Sigmoid colon (tissue), 7 donors: ENCODE data around the gene DTNA. TPM values are rescaled to one million over a fixed set of nuclear protein-coding genes. Genes with fewer than 3 reads are reported as not detected.

Source experiments
- DNase-seq: peaks from one replicate; pipeline ENCODE4 v3.0.0-alpha.2; 2019
- H3K27ac ChIP-seq, 4 donors: fragments of 200-600 bp; sonication (generic); one replicate each; pipeline ENCODE4 v1.5.1; 2016 to 2019; ENCODE audit warnings: mild to moderate bottlenecking in 1 of 4
- H3K27me3 ChIP-seq, 3 donors: fragments of 200-600 bp; sonication (generic); one replicate each; pipeline ENCODE4 v1.5.1; 2019; ENCODE audit warnings: mild to moderate bottlenecking in 1 of 3
- H3K36me3 ChIP-seq, 4 donors: fragments of 200-600 bp; sonication (generic); one replicate each; pipeline ENCODE4 v1.5.1; 2016 to 2019
- H3K4me1 ChIP-seq, 4 donors: fragments of 200-600 bp; sonication (generic); one replicate each; pipeline ENCODE4 v1.5.1; 2017 to 2019
- H3K4me3 ChIP-seq, 4 donors: fragments of 200-600 bp; sonication (generic); one replicate each; pipeline ENCODE4 v1.5.1; 2017 to 2019; ENCODE audit warnings: mild to moderate bottlenecking in 2 of 4, moderate library complexity in 1 of 4
- H3K9me3 ChIP-seq, 4 donors: fragments of 200-600 bp in 3 of 4; sonication (generic) in 3 of 4; one replicate each; pipeline versions ENCODE4 v1.5.1 to v1.6.1; 2013 to 2019
- CTCF ChIP-seq, 4 experiments: fragments of 450-650 bp in 3 of 4; fragments of 200-600 bp in 1 of 4; IDR thresholded peaks; one replicate each; pipeline ENCODE4 v1.5.1; 2016 to 2019; ENCODE audit warnings: antibody characterized with exemption in 4 of 4, mild to moderate bottlenecking in 3 of 4, moderate library complexity in 2 of 4
- EP300 ChIP-seq, 4 donors: sonication (generic); formaldehyde crosslinking; IDR thresholded peaks; one replicate each; pipeline ENCODE4 v1.6.1; 2017; ENCODE audit warnings: antibody characterized with exemption in 4 of 4
- POLR2A ChIP-seq, 2 donors: fragments of 450-650 bp; IDR thresholded peaks; one replicate each; pipeline ENCODE4 v1.6.1; 2016; ENCODE audit warnings: antibody characterized with exemption in 2 of 2, mild to moderate bottlenecking in 2 of 2, moderate library complexity in 2 of 2
- POLR2AphosphoS5 ChIP-seq, 4 donors: sonication (generic); formaldehyde crosslinking; IDR thresholded peaks; one replicate each; pipeline ENCODE4 v1.6.1; 2017; ENCODE audit warnings: antibody characterized with exemption in 4 of 4
- WGBS, 2 donors: extraction: QIAGEN DNeasy Blood & Tissue Kit; methylation state at CpG; one replicate each; pipeline ENCODE4 v1.1.7; 2013; 5-methylcytosine and 5-hydroxymethylcytosine counted together
- intact Hi-C: fragments of 100-400 bp; cut with DNase I; formaldehyde crosslinking; loops from one replicate; pipeline ENCODE4 v1.15.1; 2023
- polyA plus RNA-seq, 3 donors: library from polyadenylated mRNA; stranded (reverse); fragments of 200-250 nt; gene quantifications; one replicate each; pipeline ENCODE4 v1.2.3, GENCODE V29; 2013
- total RNA-seq, 4 donors: library from RNA; depleted of rRNA; stranded (reverse); fragments of >200 nt; gene quantifications; one replicate each; pipeline ENCODE4 v1.1.0, GENCODE V29; 2016
- donor health status: healthy with polysubstance abuse.
- donor health status: Bipolar disorder and iron deficiency.
- donor health status: healthy.

Gene DTNA
- total and polyA plus RNA-seq, 7 donors = 1.4 to 140 (median 71.9) TPM

GRCh38 chr18:34740101-34740500 is 30.0 kb downstream of the DTNA start:
- Histone ChIP-seq H3K36me3 (no peaks in the 10 kb centered on the region), H3K27me3 (no peaks in the 10 kb centered on the region), H3K27ac (no peak overlapping the region), H3K4me3 (no peak overlapping the region), H3K4me1 (peaks cover 0 to 64% (median 46%) of the 10 kb centered on the region in 4 donors), H3K9me3 (no peaks in the 10 kb centered on the region)
- no peak for DNase-seq
- TF ChIP-seq CTCF (IDR thresholded peaks at IDR 0.05) (no peak), EP300 (IDR thresholded peaks at IDR 0.05) (no peak), POLR2AphosphoS5 (IDR thresholded peaks at IDR 0.05) (no peak)
- intact Hi-C loops = no loop called here
- 81 to 96% methylated on average over 1 of the region's 1 CpG for WGBS, 2 donors

- no peak overlapping the region for H3K4me3 ChIP-seq
- H3K9me3 ChIP-seq = no peaks in the 10 kb centered on the region
- no peak overlapping the region for H3K27ac ChIP-seq
- no peak for TF ChIP-seq CTCF (IDR thresholded peaks at IDR 0.05)
- TF ChIP-seq POLR2A (IDR thresholded peaks at IDR 0.05) = no peak
- TF ChIP-seq EP300 (IDR thresholded peaks at IDR 0.05) = no peak
- no peak for TF ChIP-seq POLR2AphosphoS5 (IDR thresholded peaks at IDR 0.05)
- WGBS, 2 donors = 79 to 92% methylated on average over 3 of the region's 3 CpGs
- H3K36me3 ChIP-seq = no peaks in the 10 kb centered on the region
- DNase-seq = no peak
- intact Hi-C loops = no loop called here
- no peaks in the 10 kb centered on the region for H3K27me3 ChIP-seq
- H3K4me1 ChIP-seq = peaks cover 0 to 64% (median 46%) of the 10 kb centered on the region in 4 donors
Observed at GRCh38 chr18:34740724-34741123, 30.6 kb downstream of the DTNA start.

GRCh38 chr18:34741401-34741800 is 31.3 kb downstream of the DTNA start:
- Histone ChIP-seq H3K4me1 (peaks cover 0 to 70% (median 46%) of the 10 kb centered on the region in 4 donors), H3K4me3 (no peak overlapping the region), H3K27ac (no peak overlapping the region), H3K9me3 (no peaks in the 10 kb centered on the region), H3K27me3 (no peaks in the 10 kb centered on the region), H3K36me3 (no peaks in the 10 kb centered on the region)
- intact Hi-C loops = no loop called here
- no peak for TF ChIP-seq POLR2AphosphoS5 (IDR thresholded peaks at IDR 0.05)
- TF ChIP-seq CTCF (IDR thresholded peaks at IDR 0.05) = no peak
- no peak for TF ChIP-seq EP300 (IDR thresholded peaks at IDR 0.05)
- no peak for TF ChIP-seq POLR2A (IDR thresholded peaks at IDR 0.05)
- no peak for DNase-seq
- WGBS, 2 donors = 60 to 70% methylated on average over 1 of the region's 1 CpG

- DNase-seq = peak; percentile 68
- Histone ChIP-seq H3K4me3 (no peak overlapping the region), H3K36me3 (no peaks in the 10 kb centered on the region), H3K27me3 (no peaks in the 10 kb centered on the region), H3K9me3 (no peaks in the 10 kb centered on the region), H3K27ac (peak overlapping the region in 3 of 4 donors; percentile 39 to 72 (median 64)), H3K4me1 (peaks cover 0 to 69% (median 47%) of the 10 kb centered on the region in 4 donors)
- intact Hi-C loops = loop anchor here (2.0 kb wide), 1 partner anchor 34 kb away; no protein-coding TSS in a partner anchor
- TF ChIP-seq CTCF (IDR thresholded peaks at IDR 0.05) (no peak), POLR2A (IDR thresholded peaks at IDR 0.05) (no peak), EP300 (IDR thresholded peaks at IDR 0.05) (peak in 3 of 4 donors; percentile 61 to 88 (median 75)), POLR2AphosphoS5 (IDR thresholded peaks at IDR 0.05) (peak; percentile 58 to 94 (median 86))
- WGBS, 2 donors = 74 to 88% methylated on average over 5 of the region's 5 CpGs
Observed at GRCh38 chr18:34742891-34743341, 32.8 kb downstream of the DTNA start.

- 92 to 95% methylated on average over 4 of the region's 4 CpGs for WGBS, 2 donors
Observed at GRCh38 chr18:34744569-34744968, 34.5 kb downstream of the DTNA start.

More at GRCh38 chr18:34744569-34744968, 34.5 kb downstream of the DTNA start:
- intact Hi-C loops = no loop called here
- Histone ChIP-seq H3K4me3 (no peak overlapping the region), H3K36me3 (no peaks in the 10 kb centered on the region), H3K9me3 (no peaks in the 10 kb centered on the region), H3K4me1 (peaks cover 0 to 62% (median 42%) of the 10 kb centered on the region in 4 donors), H3K27ac (peak overlapping the region in 1 of 4 donors; percentile 72), H3K27me3 (no peaks in the 10 kb centered on the region)
- no peak for DNase-seq
- no peak for TF ChIP-seq CTCF (IDR thresholded peaks at IDR 0.05)
- no peak for TF ChIP-seq POLR2A (IDR thresholded peaks at IDR 0.05)
- no peak for TF ChIP-seq POLR2AphosphoS5 (IDR thresholded peaks at IDR 0.05)
- TF ChIP-seq EP300 (IDR thresholded peaks at IDR 0.05) = no peak
